BLaER1 treated with 17β-estradiol and CSF1 and Interleukin-3, amounts not matched to agents 10 nM and 100 nM (cell line): ENCODE results near the gene PCID2.
"Not testable (repeated sequence)": the region's sequence is repeated elsewhere in the genome, so short reads cannot be mapped to it uniquely, and the experiment has no call there.

ENCODE experiments used
- H3K27ac ChIP-seq, 11 experiments: shearing (Covaris generic); formaldehyde crosslinking; 2 replicates each; pipeline ENCODE4 v1.8.1; 2022
- H3K27me3 ChIP-seq, 11 experiments: shearing (Covaris generic); formaldehyde crosslinking; 2 replicates each; pipeline ENCODE4 v1.8.1; 2022
- H3K36me3 ChIP-seq, 11 experiments: shearing (Covaris generic); formaldehyde crosslinking; 2 replicates each; pipeline ENCODE4 v1.8.1; 2022
- H3K4me1 ChIP-seq, 10 experiments: shearing (Covaris generic); formaldehyde crosslinking; 2 replicates each; pipeline ENCODE4 v1.8.1; 2022
- H3K4me2 ChIP-seq, 11 experiments: shearing (Covaris generic); formaldehyde crosslinking; 2 replicates each; pipeline ENCODE4 v1.8.1; 2022
- H3K4me3 ChIP-seq, 10 experiments: shearing (Covaris generic); formaldehyde crosslinking; 2 replicates each; pipeline ENCODE4 v1.8.1; 2022
- H3K9ac ChIP-seq, 11 experiments: shearing (Covaris generic); formaldehyde crosslinking; 2 replicates each; pipeline ENCODE4 v1.8.1; 2022
- H3K9me3 ChIP-seq, 11 experiments: shearing (Covaris generic); formaldehyde crosslinking; replicated peaks in 1 of 11; 2 replicates each; pipeline ENCODE4 v1.8.1; 2022
- H4K20me1 ChIP-seq, 11 experiments: shearing (Covaris generic); formaldehyde crosslinking; 2 replicates each; pipeline ENCODE4 v1.8.1; 2022
- Cebpa-rat ChIP-seq, 11 experiments: shearing (Covaris generic); IDR thresholded peaks; 2 replicates each; pipeline ENCODE4 v1.8.1; 2022

The PCID2 gene

DNA sequence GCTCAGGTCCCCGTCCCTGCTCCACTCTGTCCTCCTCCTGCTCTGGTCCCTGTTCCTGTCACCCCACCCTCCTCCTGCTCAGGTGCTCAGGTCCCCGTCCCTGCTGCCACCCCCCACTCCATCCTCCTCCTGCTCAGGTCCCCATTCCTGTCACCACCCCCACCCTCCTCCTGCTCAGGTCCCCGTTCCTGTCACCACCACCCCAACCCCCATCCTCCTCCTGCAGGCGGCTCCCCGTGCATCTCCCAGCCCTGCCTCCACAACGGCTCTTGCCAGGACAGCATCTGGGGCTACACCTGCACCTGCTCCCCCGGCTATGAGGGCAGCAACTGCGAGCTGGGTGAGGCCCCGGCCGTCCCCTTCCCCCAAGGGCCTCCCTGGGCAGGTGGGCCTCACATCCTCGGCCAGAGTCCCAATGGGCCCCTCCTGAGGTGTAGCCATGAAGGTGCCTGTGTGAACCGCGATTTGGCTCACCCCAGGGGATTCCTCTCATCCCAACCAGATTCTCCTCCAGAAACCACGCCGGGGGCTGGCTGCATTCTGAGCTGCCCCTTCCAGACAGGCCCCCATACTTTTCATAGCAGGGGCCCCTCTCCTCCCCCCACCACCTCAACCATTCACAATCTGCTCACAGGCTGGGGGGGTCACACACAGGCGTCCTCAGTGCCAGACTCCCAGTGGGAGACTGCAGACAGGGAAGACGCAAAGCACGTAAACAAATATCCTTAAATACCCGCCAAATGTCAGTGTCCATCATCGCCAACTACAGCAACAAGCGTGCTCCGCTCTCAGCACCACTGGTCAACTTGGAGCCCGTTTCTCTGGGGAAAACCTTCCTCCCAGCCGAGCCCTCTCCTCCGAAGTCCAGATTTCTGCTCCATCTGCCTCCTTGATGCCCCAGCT, 45.4 kb downstream of the PCID2 start:
- H3K4me1 ChIP-seq, result peaks cover 3 to 30% (median 15%) of the 10 kb centered on the region in 10 experiments; a peak in 11 of 20 replicates
- no peak overlapping the region for H3K9ac ChIP-seq
- peaks cover 50 to 68% (median 64%) of the 10 kb centered on the region in 11 experiments for H3K27me3 ChIP-seq
- peaks cover 0 to 4% (median 0%) of the 10 kb centered on the region in 11 experiments; a peak in 4 of 22 replicates for H3K9me3 ChIP-seq
- H3K4me2 ChIP-seq, result no peak overlapping the region
- no peak overlapping the region for H3K4me3 ChIP-seq
- TF ChIP-seq Cebpa-rat (IDR thresholded peaks at IDR 0.05), result no peak
- H4K20me1 ChIP-seq, result peaks cover 0 to 19% (median 3%) of the 10 kb centered on the region in 11 experiments; a peak in 8 of 22 replicates
- H3K27ac ChIP-seq, result no peak overlapping the region
- H3K36me3 ChIP-seq, result peaks cover 0 to 4% (median 0%) of the 10 kb centered on the region in 11 experiments; a peak in 4 of 22 replicates

GRCh38 chr13:113161975-113162374, 46.5 kb downstream of the PCID2 start:
- peaks cover 3 to 26% (median 14%) of the 10 kb centered on the region in 10 experiments; a peak in 11 of 20 replicates for H3K4me1 ChIP-seq
- not testable (repeated sequence) for H3K4me2 ChIP-seq, H3K9ac ChIP-seq, H3K27ac ChIP-seq, H3K4me3 ChIP-seq, H3K9me3 ChIP-seq, H3K36me3 ChIP-seq
- peaks cover 50 to 68% (median 64%) of the 10 kb centered on the region in 11 experiments for H3K27me3 ChIP-seq
- H4K20me1 ChIP-seq, result peaks cover 0 to 19% (median 3%) of the 10 kb centered on the region in 11 experiments; a peak in 8 of 22 replicates

DNA sequence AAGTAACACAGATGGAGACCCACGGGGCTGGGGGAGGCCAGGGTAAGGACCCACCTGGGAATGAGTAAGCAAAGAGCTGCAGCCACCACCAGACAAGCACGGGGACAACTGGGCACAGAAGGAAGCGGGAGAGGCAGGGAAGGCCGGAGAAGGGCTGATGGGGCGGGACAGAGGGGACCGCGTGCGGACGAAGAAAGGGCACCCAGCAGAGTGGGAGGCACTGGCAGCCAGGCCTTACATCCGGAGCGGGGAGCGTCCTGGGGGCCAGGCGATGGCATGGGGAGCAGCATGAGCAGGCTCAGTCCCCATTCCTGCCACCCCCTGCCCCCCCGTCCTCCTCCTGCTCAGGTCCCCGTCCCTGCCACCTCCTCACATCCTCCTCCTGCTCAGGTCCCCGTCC, 47.0 kb downstream of the PCID2 start:
- no peak overlapping the region for H3K9ac ChIP-seq
- no peak overlapping the region for H3K27ac ChIP-seq
- H3K36me3 ChIP-seq, result no peaks in the 10 kb centered on the region
- peaks cover 50 to 68% (median 62%) of the 10 kb centered on the region in 11 experiments for H3K27me3 ChIP-seq
- H3K9me3 ChIP-seq, result peaks cover 0 to 4% (median 1%) of the 10 kb centered on the region in 11 experiments; a peak in 14 of 22 replicates
- H3K4me1 ChIP-seq, result peaks cover 3 to 21% (median 13%) of the 10 kb centered on the region in 10 experiments; a peak in 11 of 20 replicates
- H3K4me2 ChIP-seq, result no peak overlapping the region
- H3K4me3 ChIP-seq, result no peak overlapping the region
- peaks cover 0 to 16% (median 3%) of the 10 kb centered on the region in 11 experiments; a peak in 8 of 22 replicates for H4K20me1 ChIP-seq
- TF ChIP-seq Cebpa-rat (IDR thresholded peaks at IDR 0.05), result no peak

- Histone ChIP-seq H3K27ac (no peak overlapping the region), H3K4me2 (no peak overlapping the region), H3K9me3 (peaks cover 4 to 9% (median 6%) of the 10 kb centered on the region in 11 experiments; a peak in 20 of 22 replicates), H3K4me1 (peaks cover 3 to 17% (median 13%) of the 10 kb centered on the region in 10 experiments; a peak in 11 of 20 replicates), H3K36me3 (no peaks in the 10 kb centered on the region), H3K9ac (no peak overlapping the region), H3K4me3 (no peak overlapping the region), H3K27me3 (peaks cover 50 to 64% (median 58%) of the 10 kb centered on the region in 11 experiments), H4K20me1 (peaks cover 0 to 14% (median 0%) of the 10 kb centered on the region in 11 experiments; a peak in 8 of 22 replicates)
- TF ChIP-seq Cebpa-rat (IDR thresholded peaks at IDR 0.05), result no peak
These were observed 47.5 kb downstream of the PCID2 start for GRCh38 chr13:113160983-113161382.

- no peak for TF ChIP-seq Cebpa-rat (IDR thresholded peaks at IDR 0.05)
- Histone ChIP-seq H3K4me3 (no peak overlapping the region), H4K20me1 (peaks cover 0 to 9% (median 0%) of the 10 kb centered on the region in 11 experiments; a peak in 8 of 22 replicates), H3K4me2 (no peak overlapping the region), H3K36me3 (no peaks in the 10 kb centered on the region), H3K27me3 (peaks cover 43 to 51% (median 46%) of the 10 kb centered on the region in 11 experiments), H3K9ac (no peak overlapping the region), H3K4me1 (peaks cover 8 to 23% (median 19%) of the 10 kb centered on the region in 10 experiments), H3K9me3 (peaks cover 6 to 15% (median 9%) of the 10 kb centered on the region in 11 experiments; a peak in 20 of 22 replicates), H3K27ac (no peak overlapping the region)
These were observed 48.8 kb downstream of the PCID2 start for GRCh38 chr13:113159701-113160100.

- peaks cover 6 to 15% (median 9%) of the 10 kb centered on the region in 11 experiments; a peak in 20 of 22 replicates for H3K9me3 ChIP-seq
- H4K20me1 ChIP-seq, result peaks cover 0 to 9% (median 0%) of the 10 kb centered on the region in 11 experiments; a peak in 6 of 22 replicates
- peaks cover 35 to 43% (median 39%) of the 10 kb centered on the region in 11 experiments for H3K27me3 ChIP-seq
- peaks cover 12 to 20% (median 16%) of the 10 kb centered on the region in 10 experiments for H3K4me1 ChIP-seq
- no peaks in the 10 kb centered on the region for H3K36me3 ChIP-seq
- TF ChIP-seq Cebpa-rat (IDR thresholded peaks at IDR 0.05), result no peak
- H3K4me2 ChIP-seq, result no peak overlapping the region
- no peak overlapping the region for H3K9ac ChIP-seq
- H3K27ac ChIP-seq, result no peak overlapping the region
- H3K4me3 ChIP-seq, result no peak overlapping the region
These were observed 49.5 kb downstream of the PCID2 start for GRCh38 chr13:113158946-113159345.

DNA sequence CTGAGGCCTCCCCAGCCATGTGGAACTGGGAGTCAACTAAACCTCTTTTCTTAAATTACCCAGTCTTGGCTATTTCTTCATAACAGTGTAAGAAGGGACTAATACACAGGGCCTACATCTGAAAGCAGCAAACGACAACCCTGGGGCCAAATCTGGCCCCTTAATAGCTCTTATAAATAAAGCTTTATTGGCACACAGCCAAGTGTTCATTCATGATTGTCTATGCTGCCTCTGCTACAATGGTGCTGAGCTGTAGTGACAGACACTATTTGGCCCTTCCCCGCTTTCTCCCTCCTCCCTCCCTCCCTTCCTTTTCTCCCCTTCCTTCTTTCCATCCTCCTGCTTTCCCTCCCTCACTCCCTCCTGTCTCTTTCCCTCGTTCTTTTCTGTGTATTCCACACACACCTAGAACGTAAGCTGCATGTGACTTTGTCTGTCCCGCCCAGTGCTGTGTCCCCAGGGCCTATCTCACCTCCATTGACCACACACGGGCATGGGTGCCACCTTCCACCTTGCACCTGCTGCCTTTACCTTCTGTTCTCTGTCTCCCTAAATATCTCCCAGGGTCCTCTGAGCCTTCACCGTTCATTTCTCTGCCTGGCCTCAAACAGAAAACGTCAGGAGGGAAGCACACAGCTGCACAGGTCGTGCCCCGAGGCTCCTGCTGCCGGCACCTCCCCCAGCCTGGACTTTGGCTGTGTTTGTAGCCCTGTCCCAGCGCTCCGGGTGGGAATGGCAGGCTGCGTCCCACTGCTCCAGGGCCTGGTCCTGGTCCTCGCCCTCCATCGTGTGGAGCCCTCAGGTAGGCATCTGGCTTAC, 50.3 kb downstream of the PCID2 start, which contains the start of gene PROZ:
Gene PROZ (plus strand): TSS at position 720 of the 819 bp plus-strand sequence. CDS start 13 bp downstream, at position 733.
- H3K9ac ChIP-seq, result no peak within 1 kb of the TSS

GRCh38 chr13:113157206-113157928, 51.1 kb downstream of the PCID2 start:
- no peak for TF ChIP-seq Cebpa-rat (IDR thresholded peaks at IDR 0.05)
- H3K27ac ChIP-seq, result no peak overlapping the region
- peaks cover 0 to 3% (median 0%) of the 10 kb centered on the region in 11 experiments; a peak in 2 of 22 replicates for H4K20me1 ChIP-seq
- no peaks in the 10 kb centered on the region for H3K36me3 ChIP-seq
- H3K4me3 ChIP-seq, result no peak overlapping the region
- H3K4me2 ChIP-seq, result no peak overlapping the region
- peaks cover 6 to 15% (median 9%) of the 10 kb centered on the region in 11 experiments; a peak in 20 of 22 replicates for H3K9me3 ChIP-seq
- H3K4me1 ChIP-seq, result peaks cover 17 to 33% (median 26%) of the 10 kb centered on the region in 10 experiments
- no peak overlapping the region for H3K9ac ChIP-seq
- H3K27me3 ChIP-seq, result peaks cover 20 to 40% (median 34%) of the 10 kb centered on the region in 11 experiments

More for the DNA sequence above, 50.3 kb downstream of the PCID2 start, which contains the start of gene PROZ:
- peaks cover 17 to 25% (median 20%) of the 10 kb centered on the region in 10 experiments for H3K4me1 ChIP-seq
- peaks cover 27 to 40% (median 34%) of the 10 kb centered on the region in 11 experiments for H3K27me3 ChIP-seq
- no peak for TF ChIP-seq Cebpa-rat (IDR thresholded peaks at IDR 0.05)
- H3K9me3 ChIP-seq, result peaks cover 6 to 15% (median 9%) of the 10 kb centered on the region in 11 experiments; a peak in 20 of 22 replicates
- no peak within 1 kb of the TSS for H3K4me3 ChIP-seq
- H3K36me3 ChIP-seq, result no peaks in the 10 kb centered on the region
- H3K27ac ChIP-seq, result no peak within 1 kb of the TSS
- no peak within 1 kb of the TSS for H3K4me2 ChIP-seq
- H4K20me1 ChIP-seq, result peaks cover 0 to 3% (median 0%) of the 10 kb centered on the region in 11 experiments; a peak in 6 of 22 replicates
